ENCODE data around the gene GBA2.

GBA2 gene

GRCh38 chr9:35716230-35716629, 32.8 kb downstream of the GBA2 start:
- DNase-seq (ENCODE audit: low spot score), result no peak

GRCh38 chr9:35714579-35715252, 34.3 kb downstream of the GBA2 start:
- DNase-seq (ENCODE audit: low spot score), result no peak

GRCh38 chr9:35714123-35714522, 34.9 kb downstream of the GBA2 start:
- no peak for DNase-seq (ENCODE audit: low spot score)

- no peak for DNase-seq (ENCODE audit: low spot score)
Measured at GRCh38 chr9:35713578-35713977, 35.5 kb downstream of the GBA2 start.

- DNase-seq (ENCODE audit: low spot score), result no peak
Measured at GRCh38 chr9:35712762-35713400, 36.1 kb downstream of the GBA2 start.

GRCh38 chr9:35711501-35712428, 37.3 kb downstream of the GBA2 start:
- DNase-seq (ENCODE audit: low spot score), result no peak

- no peak for DNase-seq (ENCODE audit: low spot score)
Measured at GRCh38 chr9:35710818-35711500, 38.1 kb downstream of the GBA2 start.

GRCh38 chr9:35708146-35708545, 40.9 kb downstream of the GBA2 start:
- DNase-seq (ENCODE audit: low spot score), result no peak

- no peak for DNase-seq (ENCODE audit: low spot score)
Measured at GRCh38 chr9:35706951-35707350, 42.1 kb downstream of the GBA2 start.

- DNase-seq (ENCODE audit: low spot score), result no peak
Measured at GRCh38 chr9:35705836-35706430, 43.1 kb downstream of the GBA2 start.

- DNase-seq (ENCODE audit: low spot score), result no peak
Measured at GRCh38 chr9:35705372-35705771, 43.7 kb downstream of the GBA2 start.

- no peak for DNase-seq (ENCODE audit: low spot score)
Measured at GRCh38 chr9:35703906-35704672, 44.9 kb downstream of the GBA2 start.

GRCh38 chr9:35702696-35703095, 46.3 kb downstream of the GBA2 start:
- no peak for DNase-seq (ENCODE audit: low spot score)

- no peak for DNase-seq (ENCODE audit: low spot score)
Measured at GRCh38 chr9:35700942-35701341, 48.1 kb downstream of the GBA2 start.

- DNase-seq (ENCODE audit: low spot score), result no peak
Measured at GRCh38 chr9:35700031-35700430, 49.0 kb downstream of the GBA2 start.

- no peak for DNase-seq (ENCODE audit: low spot score)
Measured at GRCh38 chr9:35698231-35698630, 50.8 kb downstream of the GBA2 start.

- no peak for DNase-seq (ENCODE audit: low spot score)
Measured at GRCh38 chr9:35697486-35697885, 51.5 kb downstream of the GBA2 start.

- DNase-seq (ENCODE audit: low spot score), result peak; percentile 66
Measured at GRCh38 chr9:35696520-35697215, 52.4 kb downstream of the GBA2 start.

GRCh38 chr9:35695943-35696401, 53.1 kb downstream of the GBA2 start:
- DNase-seq (ENCODE audit: low spot score), result no peak

GRCh38 chr9:35691757-35692301, 57.2 kb downstream of the GBA2 start:
- DNase-seq (ENCODE audit: low spot score), result no peak

Data from CD4-positive, alpha-beta T cell treated with Interleukin-2 at 100 ng/mL for 4 hours (primary cell).